Putamen (tissue), 1 donor: Measurements from ENCODE around the gene RAB3C.

ENCODE experiments used
- DNase-seq: peaks from one replicate; pipeline ENCODE4 v3.0.0-alpha.2; 2016; ENCODE audit warnings: low spot score

RAB3C gene

GRCh38 chr5:58774937-58775336 is 192.1 kb downstream of the RAB3C start:
- no peak for DNase-seq

GRCh38 chr5:58775701-58776262 is 192.9 kb downstream of the RAB3C start:
- DNase-seq: no peak

- DNase-seq: no peak
Measured at GRCh38 chr5:58776559-58776958, 193.7 kb downstream of the RAB3C start.

DNA sequence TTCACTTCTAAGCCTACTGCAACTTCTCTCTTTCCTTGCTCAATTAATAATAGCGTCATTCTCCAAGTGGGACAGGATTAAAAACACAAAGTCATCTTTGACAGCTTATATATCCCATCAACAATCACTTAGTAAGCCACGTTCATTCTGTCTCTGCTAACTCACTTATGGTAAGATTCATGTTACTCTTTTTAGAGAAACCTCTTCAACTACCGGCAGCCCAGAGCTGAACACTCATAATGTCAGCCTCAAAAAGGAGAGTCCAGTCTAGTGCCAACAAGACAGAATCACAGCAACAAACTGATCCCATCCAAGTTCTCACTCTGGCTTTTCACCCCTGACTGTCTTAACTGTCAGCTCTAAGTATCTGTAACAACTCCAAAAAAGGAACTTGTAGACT is 196.0 kb downstream of the RAB3C start:
- no peak for DNase-seq

- no peak for DNase-seq
Measured at GRCh38 chr5:58786035-58786434, 203.2 kb downstream of the RAB3C start.

- no peak for DNase-seq
Measured at GRCh38 chr5:58786711-58787303, 203.9 kb downstream of the RAB3C start.

GRCh38 chr5:58787987-58788386 is 205.1 kb downstream of the RAB3C start:
- peak; percentile 14 for DNase-seq

DNA sequence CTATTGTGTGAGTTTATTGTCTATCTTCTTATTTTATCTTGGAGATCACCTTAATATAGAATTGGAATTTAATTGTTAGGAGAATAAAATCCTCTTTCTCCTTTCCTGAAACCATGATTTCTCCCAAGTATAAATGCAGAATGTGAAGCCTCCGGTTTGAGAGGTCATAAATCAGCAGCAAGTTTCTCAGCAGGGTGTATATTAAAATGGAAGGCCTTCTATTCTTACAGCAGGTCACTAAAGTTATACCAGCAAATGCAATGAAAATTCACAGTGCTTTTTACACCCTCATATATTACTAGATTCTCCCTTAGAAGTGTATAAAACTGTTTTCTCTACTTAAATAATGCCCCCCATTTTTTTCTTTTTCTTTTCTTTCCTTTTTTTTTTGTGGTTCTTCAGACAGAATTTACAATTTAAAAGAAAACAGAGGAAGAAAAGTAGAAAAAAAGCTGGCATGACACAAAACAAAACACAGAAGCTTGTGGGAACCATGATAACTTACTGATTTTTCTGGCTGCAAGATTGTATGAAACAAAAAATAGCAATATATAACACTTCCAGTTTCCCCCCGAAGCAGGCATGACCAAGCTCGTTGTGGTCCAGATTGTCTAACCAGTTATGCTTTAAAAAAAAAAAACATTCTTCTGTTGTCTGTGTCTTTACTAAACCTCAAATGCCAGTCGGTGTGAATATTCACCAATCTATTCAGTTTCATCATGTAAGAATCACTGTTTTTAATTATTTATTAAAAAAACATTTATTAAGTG is 211.2 kb downstream of the RAB3C start:
- DNase-seq: no peak

DNA sequence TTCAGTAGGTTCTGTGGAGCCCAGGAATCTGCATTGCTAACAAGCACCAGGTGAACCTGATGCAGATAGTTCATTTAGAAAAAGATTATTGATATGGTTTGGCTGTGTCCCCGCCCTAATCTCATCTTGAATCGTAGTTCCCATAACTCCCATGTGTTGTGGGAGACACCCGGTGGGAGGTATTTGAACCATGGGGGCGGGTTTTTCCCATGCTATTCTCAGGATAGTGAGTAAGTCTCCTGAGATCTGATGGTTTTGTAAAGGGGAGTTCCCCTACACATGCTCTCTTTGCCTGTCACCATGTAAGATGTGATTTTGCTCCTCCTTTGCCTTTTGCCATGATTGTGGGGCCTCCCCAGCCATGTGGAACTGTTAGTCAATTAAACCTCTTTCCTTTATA is 212.0 kb downstream of the RAB3C start:
- no peak for DNase-seq

- no peak for DNase-seq
Measured at GRCh38 chr5:58795327-58795726, 212.5 kb downstream of the RAB3C start.

- DNase-seq: no peak
Measured at GRCh38 chr5:58797021-58797420, 214.1 kb downstream of the RAB3C start.

DNA sequence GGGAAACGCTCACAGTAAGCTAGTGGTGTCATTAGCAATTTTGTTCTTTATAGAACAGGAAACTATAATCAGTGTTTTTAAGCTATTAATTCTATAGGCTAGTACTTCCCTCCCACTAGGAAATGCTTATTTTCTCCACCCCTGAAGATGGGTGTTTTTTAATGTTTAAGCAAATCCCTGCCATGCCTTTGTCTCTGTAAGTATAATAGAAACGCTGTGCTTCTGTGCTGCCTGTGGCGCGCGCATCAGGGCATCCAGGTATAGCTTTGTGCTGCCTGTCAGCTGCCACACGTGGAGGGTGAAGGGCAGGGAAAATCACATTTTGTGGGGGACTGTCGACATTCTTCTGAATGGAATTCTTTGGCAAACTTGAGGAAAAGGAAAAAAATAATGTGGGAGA is 217.5 kb downstream of the RAB3C start:
- DNase-seq: no peak

- DNase-seq: no peak
Measured at GRCh38 chr5:58800861-58801540, 218.1 kb downstream of the RAB3C start.

DNA sequence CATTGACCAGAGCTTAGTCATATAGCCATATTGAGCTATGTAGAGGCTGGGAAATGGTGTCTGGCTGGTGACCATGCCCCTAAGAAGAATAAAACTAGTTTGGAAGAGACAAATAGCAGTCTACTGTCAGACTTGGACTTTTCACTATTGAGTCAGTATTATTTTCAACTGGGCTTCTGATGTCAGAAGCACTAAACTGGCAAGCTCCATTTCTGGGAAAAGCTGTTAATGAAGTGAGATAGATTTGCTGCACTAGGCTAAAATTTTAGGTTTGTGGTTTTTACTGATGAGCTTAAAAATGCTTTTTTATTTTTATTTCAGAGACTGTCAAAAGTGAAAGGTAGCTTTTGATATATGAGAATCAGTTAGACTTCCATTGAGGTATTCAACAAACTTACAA is 220.2 kb downstream of the RAB3C start:
- no peak for DNase-seq

GRCh38 chr5:58804291-58804690 is 221.4 kb downstream of the RAB3C start:
- DNase-seq: no peak

GRCh38 chr5:58810086-58810485 is 227.2 kb downstream of the RAB3C start:
- no peak for DNase-seq

DNA sequence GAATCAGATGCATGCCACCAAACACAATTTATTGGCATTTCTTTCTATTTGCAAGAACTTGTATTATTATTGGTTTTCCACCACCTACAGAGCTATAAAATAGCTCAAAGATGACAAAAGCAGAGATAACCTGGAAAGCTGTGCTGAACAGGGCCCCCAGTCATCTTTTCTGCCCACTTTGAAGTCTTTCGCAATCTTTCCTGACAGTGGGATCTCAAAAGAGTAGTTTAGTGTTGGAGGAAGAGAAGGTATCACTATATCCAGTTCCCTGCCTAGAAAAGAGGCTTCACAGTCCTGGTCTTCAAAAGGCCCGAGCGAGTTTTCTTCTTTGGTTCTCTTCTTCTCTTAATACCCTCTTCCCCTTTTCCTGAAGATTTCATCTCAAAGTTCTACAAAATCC is 231.0 kb downstream of the RAB3C start:
- DNase-seq: no peak

GRCh38 chr5:58816181-58816731 is 233.4 kb downstream of the RAB3C start:
- no peak for DNase-seq

GRCh38 chr5:58818465-58818864 is 235.6 kb downstream of the RAB3C start:
- no peak for DNase-seq

- DNase-seq: no peak
Measured at GRCh38 chr5:58825441-58825840, 242.6 kb downstream of the RAB3C start.

DNA sequence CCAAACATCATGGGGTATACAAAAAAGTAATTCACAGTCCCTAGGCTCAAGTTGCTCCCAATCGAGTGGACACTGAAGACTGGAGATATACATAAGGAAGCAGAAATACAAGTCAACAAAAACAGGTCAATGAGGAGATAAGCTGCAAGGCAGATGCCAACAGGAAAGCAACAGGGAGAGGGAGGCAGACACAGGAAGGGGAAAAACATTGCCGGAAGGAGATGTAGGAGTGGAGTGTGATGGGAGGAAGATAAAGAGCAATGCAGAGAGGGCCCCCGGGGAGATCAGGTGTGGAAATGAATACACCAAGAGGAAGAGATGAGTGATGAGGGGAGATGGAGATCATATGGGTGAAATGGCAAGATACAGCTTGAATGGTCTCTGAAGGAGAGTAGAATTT is 243.0 kb downstream of the RAB3C start:
- no peak for DNase-seq

DNA sequence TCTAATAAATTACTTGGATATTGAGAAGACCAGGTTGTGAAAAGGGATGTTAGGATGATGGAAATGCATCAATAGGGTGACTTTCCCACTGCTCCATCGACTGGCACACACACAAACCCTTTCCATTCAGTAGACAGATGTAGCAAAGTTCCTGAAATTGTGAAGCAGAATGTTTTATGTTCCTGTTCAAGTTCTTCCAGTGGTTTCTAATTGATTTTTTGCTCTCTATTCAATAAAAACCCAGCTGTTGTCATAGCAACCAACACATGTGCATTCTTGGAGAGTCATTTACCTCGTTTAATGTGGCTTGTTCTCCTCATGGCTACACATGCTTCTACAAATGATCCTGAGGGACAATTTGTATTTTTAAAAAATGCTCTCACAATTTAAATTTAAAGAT is 244.6 kb downstream of the RAB3C start:
- no peak for DNase-seq

DNA sequence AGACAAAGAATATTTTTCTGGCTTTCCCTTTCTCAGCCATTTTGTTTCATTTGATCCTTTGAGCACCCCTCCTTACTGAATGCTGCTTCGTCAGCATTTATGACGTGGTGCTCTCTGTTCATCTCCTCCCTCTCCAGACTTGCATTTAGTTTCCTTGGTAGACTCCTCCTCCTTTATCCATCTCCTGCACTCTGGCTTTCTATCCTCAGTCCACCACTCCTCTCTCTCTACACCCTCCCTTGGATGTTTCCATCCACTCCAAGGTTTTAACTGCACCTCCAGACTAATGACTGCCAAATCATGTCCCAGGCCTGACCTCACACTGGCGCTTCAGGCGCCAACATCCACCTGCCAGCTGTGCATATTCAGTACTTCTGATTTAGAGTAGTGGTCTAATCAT is 245.4 kb downstream of the RAB3C start:
- DNase-seq: no peak
